C4-2B (cell line): ENCODE data around the gene LCA5L.
"Not testable (repeated sequence)": the region's sequence is repeated elsewhere in the genome, so short reads cannot be mapped to it uniquely, and the experiment has no call there.

Source experiments
- H3K27ac ChIP-seq: fragments of 450-650 bp; 2 replicates; pipeline ENCODE4 v1.5.1; 2017
- ZFX ChIP-seq: fragments of 450-650 bp; IDR thresholded peaks from 2 replicates; pipeline ENCODE4 v1.6.1; 2017
- TF ChIP-seq, protein P1 (sequence below): fragments of 450-650 bp; conservative IDR thresholded peaks from 2 replicates; pipeline ENCODE4 v1.5.1; 2017; ENCODE audit warnings: mild to moderate bottlenecking

Gene LCA5L

GRCh38 chr21:39386899-39387298 is 58.7 kb downstream of the LCA5L start:
- TF ChIP-seq, protein P1, sequence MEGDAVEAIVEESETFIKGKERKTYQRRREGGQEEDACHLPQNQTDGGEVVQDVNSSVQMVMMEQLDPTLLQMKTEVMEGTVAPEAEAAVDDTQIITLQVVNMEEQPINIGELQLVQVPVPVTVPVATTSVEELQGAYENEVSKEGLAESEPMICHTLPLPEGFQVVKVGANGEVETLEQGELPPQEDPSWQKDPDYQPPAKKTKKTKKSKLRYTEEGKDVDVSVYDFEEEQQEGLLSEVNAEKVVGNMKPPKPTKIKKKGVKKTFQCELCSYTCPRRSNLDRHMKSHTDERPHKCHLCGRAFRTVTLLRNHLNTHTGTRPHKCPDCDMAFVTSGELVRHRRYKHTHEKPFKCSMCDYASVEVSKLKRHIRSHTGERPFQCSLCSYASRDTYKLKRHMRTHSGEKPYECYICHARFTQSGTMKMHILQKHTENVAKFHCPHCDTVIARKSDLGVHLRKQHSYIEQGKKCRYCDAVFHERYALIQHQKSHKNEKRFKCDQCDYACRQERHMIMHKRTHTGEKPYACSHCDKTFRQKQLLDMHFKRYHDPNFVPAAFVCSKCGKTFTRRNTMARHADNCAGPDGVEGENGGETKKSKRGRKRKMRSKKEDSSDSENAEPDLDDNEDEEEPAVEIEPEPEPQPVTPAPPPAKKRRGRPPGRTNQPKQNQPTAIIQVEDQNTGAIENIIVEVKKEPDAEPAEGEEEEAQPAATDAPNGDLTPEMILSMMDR: no peak
- no peak for TF ChIP-seq ZFX
- peak overlapping the region; percentile 69; the same call in 1 of the 2 replicates for H3K27ac ChIP-seq

DNA sequence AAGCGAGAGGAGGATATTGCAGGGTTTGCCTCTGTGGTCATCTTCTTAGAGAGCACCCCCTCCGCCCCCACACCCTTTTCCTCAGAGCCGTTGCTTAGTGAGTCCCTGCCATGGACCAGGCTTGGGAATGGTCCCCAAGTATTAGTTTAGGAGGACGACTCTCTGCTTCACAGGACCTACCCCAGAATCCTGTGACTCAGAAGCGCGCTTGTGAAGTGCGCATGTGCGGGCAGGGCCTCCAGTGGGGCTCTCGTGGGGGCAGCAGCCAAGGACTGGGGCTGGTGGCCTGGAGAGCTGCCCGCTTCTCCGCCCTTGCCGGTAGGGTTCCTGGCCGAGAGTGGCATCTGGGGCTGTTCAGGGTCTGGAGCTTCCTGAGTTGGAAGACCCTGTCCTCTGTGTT is 59.4 kb downstream of the LCA5L start:
- peak overlapping the region; percentile 50 for H3K27ac ChIP-seq

GRCh38 chr21:39385299-39386145 is 60.1 kb downstream of the LCA5L start:
- H3K27ac ChIP-seq: peak overlapping the region; percentile 50

More for the DNA sequence above, 59.4 kb downstream of the LCA5L start:
- TF ChIP-seq, protein P1: no peak
- no peak for TF ChIP-seq ZFX

DNA sequence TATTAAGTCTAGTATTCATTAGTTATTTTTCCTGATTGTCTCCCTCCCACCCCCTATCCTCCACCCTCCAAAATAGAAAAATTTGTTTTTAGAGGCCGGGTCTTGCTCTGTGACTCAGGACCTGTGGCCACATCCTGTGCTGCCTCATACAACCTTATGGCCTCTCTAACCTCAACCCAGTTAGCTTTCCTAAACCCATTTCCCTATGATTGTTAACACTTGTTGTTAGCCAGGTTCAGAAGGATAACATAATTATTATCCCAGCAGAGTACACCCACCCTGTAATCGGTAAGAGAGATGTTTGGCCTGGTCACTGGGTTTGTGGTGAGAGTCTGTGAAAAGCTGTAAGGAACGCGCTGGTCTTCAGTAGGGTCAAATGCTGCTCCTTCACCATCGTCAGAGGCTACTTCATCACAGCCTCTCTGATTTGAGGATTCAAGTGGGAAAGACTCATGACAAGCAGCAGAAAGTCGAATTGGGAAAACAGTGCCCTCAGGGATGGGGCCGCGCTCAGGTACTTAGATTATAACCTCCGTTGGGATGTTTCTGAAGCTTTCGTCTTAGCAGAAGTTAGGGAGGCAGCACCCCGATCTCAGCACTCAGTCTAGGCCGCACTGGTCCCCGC is 60.8 kb downstream of the LCA5L start:
- TF ChIP-seq, protein P1: no peak
- TF ChIP-seq ZFX: no peak
- H3K27ac ChIP-seq: peak overlapping the region; percentile 50

More at GRCh38 chr21:39385299-39386145, 60.1 kb downstream of the LCA5L start:
- TF ChIP-seq, protein P1: no peak
- TF ChIP-seq ZFX: no peak

- not testable (repeated sequence) for H3K27ac ChIP-seq
These were observed 63.5 kb downstream of the LCA5L start for GRCh38 chr21:39382096-39382495.

- TF ChIP-seq, protein P1: no peak
- no peak for TF ChIP-seq ZFX
- peak overlapping the region; percentile 64; the same call in 1 of the 2 replicates for H3K27ac ChIP-seq
These were observed 64.6 kb downstream of the LCA5L start for GRCh38 chr21:39381009-39381408.

- peak overlapping the region; percentile 64 for H3K27ac ChIP-seq
- no peak for TF ChIP-seq ZFX
- TF ChIP-seq, protein P1: no peak
These were observed 65.3 kb downstream of the LCA5L start for GRCh38 chr21:39379986-39380891.
